ENCODE measurements around the gene LRRC8B.

DNA sequence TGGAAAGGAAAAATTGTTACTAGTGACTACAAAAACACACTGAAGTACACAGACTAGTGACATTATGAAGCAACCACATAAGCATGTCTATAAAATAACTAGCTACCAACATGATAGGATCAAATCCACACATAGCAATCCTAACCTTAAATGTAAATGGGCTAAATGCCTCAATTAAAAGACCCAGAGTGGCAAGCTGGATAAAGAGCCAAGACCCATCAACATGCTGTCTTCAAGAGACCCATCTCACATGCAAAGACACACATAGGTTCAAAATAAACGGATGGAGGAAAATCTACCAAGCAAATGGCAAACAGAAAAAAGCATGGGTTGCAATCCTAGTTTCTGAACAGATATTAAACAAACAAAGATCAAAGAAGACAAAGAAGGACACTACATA lies 49.4 kb upstream of the LRRC8B start:
- TF ChIP-seq CTCF (IDR thresholded peaks at IDR 0.05) (no peak), POLR2A (IDR thresholded peaks at IDR 0.05) (no peak), EP300 (IDR thresholded peaks at IDR 0.05) (no peak)

Measured in ovary (tissue), 3 donors.